HG02970 (cell line): ENCODE data around the gene ITPRID1.
"Not testable (repeated sequence)": the region's sequence is repeated elsewhere in the genome, so short reads cannot be mapped to it uniquely, and the experiment has no call there.

ENCODE experiments used
- ATAC-seq: cut with Tn5 transposase; IDR thresholded peaks from one replicate; pipeline ENCODE4 v1.9.1; 2021; ENCODE audit warnings: mild to moderate bottlenecking, moderate library complexity, moderate number of reproducible peaks; ENCODE audit not compliant: unreplicated experiment, low FRiP score

ITPRID1 gene

GRCh38 chr7:31512166-31512565, 1.7 kb upstream of the ITPRID1 start:
- no peak for ATAC-seq

GRCh38 chr7:31516680-31517502, 3.0 kb downstream of the ITPRID1 start:
- no peak for ATAC-seq

DNA sequence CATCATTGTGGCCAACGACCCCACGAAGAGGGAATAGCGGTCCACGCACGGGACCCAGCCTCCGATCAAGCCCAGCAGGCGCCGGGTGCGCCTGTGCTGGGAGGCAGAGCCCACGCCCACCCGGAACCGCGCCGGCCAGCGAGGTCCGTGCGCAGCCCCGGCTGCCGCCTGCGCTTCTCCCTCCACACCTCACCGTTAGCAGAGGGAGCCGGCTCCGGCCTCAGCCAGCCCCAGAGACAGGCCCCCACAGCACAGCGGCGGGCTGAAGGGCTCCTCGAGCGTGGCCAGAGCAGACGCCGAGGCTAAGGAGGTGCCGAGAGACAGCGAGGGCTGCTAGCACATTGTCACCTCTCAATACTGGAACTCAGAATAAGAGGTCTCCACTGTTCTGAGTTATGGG, 3.6 kb downstream of the ITPRID1 start:
- ATAC-seq, result no peak

DNA sequence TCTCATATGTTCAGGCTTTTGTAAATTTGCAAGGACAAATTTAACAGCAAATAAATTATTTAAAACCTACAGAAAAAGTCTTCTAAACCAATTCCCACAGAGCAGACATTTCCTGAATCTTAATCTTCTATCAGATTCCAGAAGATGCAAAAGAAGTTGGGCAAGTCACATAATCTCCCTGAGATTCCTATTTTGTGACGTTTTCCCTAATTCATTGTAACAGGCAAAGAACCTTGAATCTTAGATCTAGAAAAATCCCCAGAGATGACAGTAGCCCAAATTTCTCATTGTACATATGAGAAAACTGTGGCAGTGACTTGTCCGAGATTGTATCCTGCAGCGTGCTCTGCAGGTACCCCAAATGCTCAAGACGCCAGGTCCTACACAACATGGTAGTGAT, 4.9 kb downstream of the ITPRID1 start:
- no peak for ATAC-seq

DNA sequence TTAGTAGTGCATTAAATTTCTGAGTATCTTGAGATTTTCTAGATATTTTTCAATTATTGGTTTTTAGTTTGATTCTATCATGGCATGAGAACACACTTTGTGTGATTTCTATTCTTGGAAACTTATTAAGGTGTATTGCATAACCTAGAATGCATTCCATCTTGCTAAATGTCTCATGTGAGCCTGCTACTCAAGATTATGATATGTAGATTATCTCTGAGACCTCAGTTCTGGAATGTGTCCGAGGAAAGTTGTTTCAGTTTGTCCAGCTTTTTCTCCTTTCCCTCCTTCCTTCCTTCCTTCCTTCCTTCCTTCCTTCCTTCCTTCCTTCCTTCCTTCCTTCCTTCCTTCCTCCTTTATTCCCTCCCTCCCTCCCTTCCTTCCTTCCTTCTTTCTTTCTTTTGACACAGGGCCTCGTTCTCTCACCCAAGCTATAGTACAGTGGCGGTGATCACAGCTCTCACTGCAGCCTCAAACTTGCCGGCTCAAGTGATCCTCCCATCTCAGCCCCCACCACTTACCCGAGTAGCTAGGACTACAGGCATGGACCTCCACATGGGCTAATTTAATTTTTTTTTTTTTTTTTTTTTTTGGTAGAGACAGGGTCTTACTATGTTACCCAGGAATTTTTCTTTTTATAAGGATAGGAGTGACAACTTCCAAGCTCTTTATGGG, 7.6 kb downstream of the ITPRID1 start:
- no peak for ATAC-seq

DNA sequence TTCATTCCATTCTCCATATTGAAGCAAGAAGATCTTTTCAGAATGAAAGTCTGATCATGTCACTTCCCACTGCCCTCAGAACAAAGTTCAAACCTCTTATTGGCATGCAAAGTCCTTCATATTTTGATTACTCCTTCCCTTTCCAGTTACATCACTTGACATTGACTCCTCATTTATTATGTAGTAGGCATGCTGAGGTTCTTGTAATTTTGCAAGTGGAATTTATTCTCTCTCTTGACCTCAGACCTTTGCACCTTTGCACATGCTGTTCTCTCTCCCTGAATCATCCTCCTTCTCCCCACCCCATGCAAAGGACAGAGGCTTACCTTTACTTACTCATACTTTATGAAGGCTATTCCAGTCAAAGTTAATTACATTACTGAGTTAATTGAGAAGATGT, 13.0 kb downstream of the ITPRID1 start:
- ATAC-seq, result no peak

GRCh38 chr7:31529103-31529502, 15.2 kb downstream of the ITPRID1 start:
- no peak for ATAC-seq

- not testable (repeated sequence) for ATAC-seq
Observed at GRCh38 chr7:31540651-31541185, 26.8 kb downstream of the ITPRID1 start.

- no peak for ATAC-seq
Observed at GRCh38 chr7:31545549-31545948, 31.7 kb downstream of the ITPRID1 start.

DNA sequence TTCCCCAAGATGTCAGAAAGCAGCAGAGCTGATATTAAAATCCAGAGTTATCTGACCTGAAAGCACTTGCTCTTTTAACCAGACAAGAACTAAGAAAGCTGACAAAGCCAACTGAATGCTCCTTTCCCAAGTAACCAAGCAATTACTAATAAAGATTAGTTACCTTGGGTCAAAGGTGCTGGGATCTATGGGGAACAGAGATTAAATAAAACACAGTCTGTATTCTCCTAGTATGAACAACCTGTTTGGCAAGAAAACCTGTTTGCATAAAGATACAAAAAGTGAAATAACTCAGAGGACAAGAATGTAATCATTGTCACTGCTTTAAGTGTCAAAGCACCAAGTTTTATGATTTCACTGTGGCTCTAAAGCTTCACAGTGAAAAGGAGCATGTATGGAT, 35.7 kb downstream of the ITPRID1 start:
- no peak for ATAC-seq

- ATAC-seq, result no peak
Observed at GRCh38 chr7:31550432-31550831, 36.5 kb downstream of the ITPRID1 start.

DNA sequence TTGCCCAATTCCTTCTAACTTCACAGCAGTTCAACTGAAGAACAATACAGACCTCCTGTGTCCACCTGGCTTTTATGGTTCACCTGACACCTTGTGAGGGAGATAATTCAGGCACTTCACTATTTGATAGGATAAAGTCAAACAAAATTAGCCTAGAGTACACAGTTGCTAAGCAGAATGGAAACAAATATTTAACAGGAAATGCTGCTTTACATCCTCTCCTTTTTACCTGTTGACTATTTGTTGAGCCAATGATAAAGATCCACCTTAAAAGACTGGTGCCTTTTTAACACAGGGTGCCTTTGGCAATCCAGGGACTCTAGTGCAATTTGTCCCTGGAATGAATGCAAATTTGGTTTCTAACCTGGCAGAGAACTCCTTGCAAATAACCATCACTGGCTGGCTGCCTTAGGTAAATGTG, 39.8 kb downstream of the ITPRID1 start:
- no peak for ATAC-seq

GRCh38 chr7:31562002-31562401, 48.1 kb downstream of the ITPRID1 start:
- ATAC-seq, result no peak

DNA sequence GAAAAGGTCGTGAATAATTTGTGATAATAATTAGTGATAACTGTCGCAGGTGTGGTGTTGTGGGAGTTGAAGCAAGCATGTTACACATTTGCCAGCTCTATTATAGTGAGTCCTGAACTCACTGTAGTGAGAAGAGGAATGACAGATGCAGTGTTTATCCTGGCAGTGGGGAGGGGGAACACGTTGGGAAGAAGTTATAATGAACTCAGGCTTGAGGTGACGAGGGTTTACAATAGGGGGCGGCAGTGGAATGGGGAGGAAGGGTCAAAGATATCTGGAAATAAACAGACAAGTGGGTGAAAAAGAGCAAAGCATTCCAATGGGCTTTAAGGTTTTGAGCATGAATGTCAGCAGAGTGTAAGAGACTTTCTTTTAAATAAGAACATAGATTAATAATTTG, 49.6 kb downstream of the ITPRID1 start:
- no peak for ATAC-seq

DNA sequence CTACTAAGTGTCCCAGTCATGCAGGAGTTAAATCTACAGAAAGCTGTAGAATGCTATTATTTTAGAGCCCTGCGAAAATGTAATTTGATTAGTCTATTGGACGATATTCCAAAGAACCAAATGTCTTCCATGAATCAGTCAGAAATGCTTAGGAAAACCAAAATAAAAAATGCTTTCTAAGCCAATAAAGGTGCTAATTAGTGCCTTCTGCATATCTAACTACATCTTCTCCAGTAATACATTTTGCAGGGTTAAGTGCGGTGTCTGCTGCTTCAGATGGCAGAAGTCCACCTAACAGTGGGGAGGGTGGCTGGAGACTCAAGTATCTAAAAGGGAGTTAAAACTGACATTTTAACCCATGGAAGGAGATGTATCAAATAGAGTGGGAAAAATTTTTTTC, 50.1 kb downstream of the ITPRID1 start:
- no peak for ATAC-seq

GRCh38 chr7:31564661-31565060, 50.8 kb downstream of the ITPRID1 start:
- no peak for ATAC-seq

DNA sequence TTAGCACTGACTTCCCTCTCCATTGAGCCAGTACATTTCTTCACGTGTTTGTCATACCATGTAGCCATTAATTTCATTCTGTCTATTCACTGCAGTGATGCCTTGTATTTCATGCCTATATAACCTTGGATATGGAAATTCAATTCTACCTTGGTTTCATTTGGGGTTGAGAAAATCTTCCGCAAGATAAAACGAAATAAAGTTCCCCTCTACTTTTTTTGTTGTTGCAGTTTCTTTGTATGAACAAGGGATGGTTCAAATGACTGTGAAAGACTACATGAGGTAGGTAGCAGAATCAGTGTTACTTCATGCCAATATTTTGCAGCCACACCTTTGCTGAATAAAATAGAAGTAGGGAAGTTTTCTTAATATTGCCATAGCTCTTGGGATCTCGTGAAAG, 55.6 kb downstream of the ITPRID1 start:
- no peak for ATAC-seq

DNA sequence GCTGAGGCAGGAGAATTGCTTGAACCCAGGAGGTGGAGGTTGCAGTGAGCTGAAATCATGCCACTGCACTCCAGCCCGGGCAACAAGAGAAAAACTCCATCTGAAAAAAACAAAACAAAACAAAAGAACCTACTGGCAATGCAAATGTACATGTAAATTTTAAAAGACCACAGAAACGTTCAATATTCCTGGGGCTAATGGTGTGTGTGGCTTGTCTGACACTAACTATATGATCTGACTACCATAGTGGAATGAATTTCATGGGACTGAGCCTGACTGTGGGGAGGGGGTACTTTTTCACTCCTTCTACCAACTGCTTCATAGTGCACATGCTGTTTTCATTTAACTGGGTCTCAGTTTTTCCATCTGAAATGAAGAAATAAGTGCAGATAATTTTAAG, 69.6 kb downstream of the ITPRID1 start:
- no peak for ATAC-seq

- ATAC-seq, result no peak
Observed at GRCh38 chr7:31583942-31584341, 70.1 kb downstream of the ITPRID1 start.

DNA sequence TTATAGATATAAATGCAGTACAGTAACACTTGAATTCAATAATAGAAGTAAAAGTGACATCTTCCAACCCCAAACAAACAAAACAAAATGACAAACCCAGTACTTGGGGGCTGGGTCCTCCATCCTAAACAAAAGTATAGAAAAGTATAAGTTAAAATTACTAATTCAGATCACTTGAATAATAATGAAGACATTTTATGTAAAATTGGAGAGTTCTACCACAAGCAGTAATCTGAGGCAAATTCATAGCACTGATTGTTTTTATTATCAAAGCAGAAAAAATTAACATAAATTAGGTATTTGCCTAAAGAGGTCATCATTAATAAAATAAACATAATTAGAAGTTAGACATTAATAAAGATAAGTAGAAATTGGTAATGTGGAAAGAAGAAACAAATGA, 81.5 kb downstream of the ITPRID1 start:
- no peak for ATAC-seq

DNA sequence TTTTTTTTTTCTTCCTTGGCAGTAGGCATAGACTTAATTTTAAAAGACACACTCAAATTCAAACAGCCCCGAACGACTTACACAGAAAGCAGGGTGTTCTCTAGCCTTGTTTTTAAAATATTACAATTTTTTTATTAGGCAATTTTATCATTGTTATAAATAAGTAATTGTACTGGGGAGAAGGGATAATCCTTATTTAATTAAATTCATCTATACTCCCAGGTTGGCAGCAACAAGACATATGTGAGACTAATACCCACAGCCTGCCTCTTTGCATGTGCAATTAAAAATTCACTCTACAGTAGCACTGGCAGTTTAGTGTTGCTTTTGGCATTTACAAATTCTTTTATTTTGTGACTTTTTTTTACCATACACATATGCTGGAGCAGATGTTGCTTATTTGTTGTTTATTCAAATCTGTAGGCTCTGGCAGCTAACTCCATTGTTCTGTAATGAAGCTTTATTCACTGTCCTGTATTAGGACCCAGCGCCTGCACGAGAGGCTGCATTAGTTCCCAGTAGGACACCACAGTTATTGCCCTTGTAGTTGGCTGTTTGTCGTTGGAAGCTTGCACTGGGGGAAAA, 88.2 kb downstream of the ITPRID1 start:
- no peak for ATAC-seq
